MV-4-11 (cell line): ENCODE results near the gene FOXL1.

Source experiments
- DNase-seq: peaks from one replicate; lab custom pipeline; 2025; lab: John Stamatoyannopoulos, UW

The FOXL1 gene

GRCh38 chr16:86568677-86569623 lies 9.4 kb upstream of the FOXL1 start:
- no peak for DNase-seq

DNA sequence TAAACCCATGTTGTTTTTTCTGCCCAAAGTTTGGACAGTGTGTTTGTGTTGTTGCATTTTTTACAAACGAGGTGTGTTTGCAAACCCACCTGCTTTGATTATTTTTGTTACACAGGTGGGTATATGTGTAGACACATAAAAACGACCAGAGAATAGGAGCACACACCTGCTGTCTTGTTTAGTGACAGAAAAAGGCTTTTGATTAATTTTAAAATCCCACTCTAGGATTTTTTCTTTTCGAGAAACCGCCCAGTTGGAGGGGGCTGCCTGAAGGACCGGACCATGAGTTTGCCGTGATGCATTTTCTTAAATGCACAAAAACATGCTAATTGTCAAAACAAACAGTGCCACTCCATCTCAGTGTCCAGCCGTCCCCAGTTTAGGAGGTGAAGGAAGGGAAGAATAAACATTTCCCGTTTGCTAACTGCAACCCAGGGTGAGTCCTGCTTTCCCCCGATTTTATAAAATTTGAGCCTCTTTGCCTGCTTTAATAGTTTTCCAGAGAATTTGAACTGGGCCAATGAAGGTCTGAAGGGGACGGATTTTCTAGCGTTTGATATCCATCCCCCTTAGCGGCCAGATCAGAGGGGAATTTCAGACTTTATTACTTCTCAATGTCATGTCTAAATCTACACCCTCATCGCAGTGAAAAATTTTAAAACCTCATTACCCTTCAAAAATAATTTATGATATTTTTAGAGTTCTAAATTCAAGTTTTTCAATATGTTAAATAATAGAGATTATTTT lies 8.5 kb upstream of the FOXL1 start:
- no peak for DNase-seq

GRCh38 chr16:86570558-86571529 lies 7.5 kb upstream of the FOXL1 start:
- no peak for DNase-seq

GRCh38 chr16:86571530-86571915 lies 6.8 kb upstream of the FOXL1 start:
- DNase-seq, result no peak

DNA sequence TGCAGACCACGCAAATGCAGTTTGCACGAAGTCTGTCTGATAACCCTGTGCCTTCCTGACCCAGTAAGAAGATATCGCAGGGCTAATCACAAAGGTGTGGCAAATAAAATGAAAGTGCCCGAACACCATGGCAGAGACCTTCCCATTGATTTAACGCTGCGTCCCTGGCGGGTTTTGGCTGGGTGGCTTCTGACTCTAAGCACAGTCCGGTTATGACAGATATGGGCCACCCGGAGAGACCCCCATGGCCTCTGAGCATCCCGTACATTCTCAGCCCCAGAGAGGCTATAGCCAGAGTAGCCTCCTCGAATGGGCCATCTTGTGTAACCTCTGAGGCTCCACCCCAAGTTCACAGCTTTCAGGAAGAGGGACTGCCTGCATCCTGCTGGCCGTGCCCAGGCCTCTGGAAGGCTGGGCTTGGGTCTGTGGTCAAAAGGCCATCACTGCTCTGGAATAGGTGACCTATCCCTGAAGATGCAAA lies 6.3 kb upstream of the FOXL1 start:
- DNase-seq, result no peak

DNA sequence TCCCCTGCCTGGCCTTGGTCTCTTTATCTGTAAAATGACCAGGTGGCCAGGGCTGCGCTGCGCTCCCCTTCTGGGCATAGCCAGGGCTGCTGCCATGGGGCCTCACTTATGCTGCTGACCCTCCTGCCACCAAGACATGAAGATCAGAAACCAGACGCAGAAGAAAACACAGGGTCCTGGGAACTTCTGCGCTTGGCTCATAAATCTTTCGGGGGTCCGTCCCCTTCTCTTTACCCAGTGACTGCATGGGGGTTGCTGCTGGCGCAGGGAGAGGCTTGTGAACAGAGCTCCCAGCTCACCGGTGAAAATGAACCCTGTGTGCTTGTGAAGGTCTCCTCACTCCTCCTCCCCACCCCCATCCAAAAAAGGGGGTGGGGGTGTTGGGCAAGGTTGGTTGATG lies 5.7 kb upstream of the FOXL1 start:
- DNase-seq, result no peak

DNA sequence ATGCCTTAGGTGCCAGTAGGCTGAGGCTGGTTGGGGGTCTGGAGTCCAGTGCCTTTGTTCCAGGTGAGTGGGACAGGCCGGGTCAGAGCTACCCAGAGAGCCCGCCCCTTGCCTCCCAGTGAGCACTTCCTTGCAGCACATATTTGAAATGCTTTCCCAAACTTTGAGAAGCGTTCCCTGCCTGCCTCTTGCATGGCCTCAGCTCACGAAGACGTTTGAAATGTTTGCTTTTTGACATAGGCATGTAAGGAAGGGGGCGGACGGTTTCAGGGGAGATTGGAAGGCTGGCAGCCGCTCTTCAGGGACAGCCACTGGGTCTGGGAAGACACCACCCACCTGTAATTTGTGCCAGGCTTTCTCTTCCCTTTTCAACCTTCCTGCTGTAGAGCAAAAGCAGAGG lies 5.1 kb upstream of the FOXL1 start:
- no peak for DNase-seq

- DNase-seq, result no peak
Observed at GRCh38 chr16:86573646-86574508, 4.5 kb upstream of the FOXL1 start.

- no peak for DNase-seq
Observed at GRCh38 chr16:86574646-86575045, 3.7 kb upstream of the FOXL1 start.

- no peak for DNase-seq
Observed at GRCh38 chr16:86575095-86575685, 3.2 kb upstream of the FOXL1 start.

- peak; percentile 77 for DNase-seq
Observed at GRCh38 chr16:86575754-86576557, 2.4 kb upstream of the FOXL1 start.

DNA sequence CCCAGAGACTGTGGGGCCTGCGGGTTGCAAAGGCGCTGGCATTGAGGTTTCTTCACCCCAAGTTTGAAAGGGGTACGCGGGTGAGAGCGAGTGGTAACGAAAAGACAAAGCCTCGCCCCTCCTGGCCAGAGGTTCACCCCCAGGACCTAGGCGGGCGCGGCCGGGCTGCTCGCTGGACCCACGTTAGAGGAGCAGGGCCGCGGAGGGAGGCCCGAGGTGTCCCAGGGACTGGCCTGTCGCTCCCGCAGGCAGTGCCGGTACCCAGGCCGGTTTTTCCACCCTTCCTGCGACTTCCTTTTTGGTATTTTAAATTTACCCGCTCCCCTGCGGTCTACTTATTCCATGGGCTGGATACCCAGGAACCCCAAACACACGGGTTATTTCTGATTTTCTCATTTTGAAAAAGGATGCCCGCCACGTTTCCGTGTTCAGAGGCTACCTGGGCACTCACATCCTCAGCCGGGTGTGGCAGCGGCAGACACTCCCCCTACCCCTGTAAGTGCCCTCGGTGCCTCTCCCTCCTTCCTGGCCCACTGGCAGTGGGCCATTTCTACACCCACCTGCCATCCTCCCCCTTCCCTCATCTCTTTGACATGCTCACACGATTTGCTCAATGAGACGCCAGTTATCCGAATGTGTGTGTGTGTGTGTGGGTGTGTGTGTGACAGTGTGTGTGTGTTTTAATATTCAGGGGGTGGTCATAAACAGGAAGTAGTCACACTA lies 1.6 kb upstream of the FOXL1 start:
- no peak for DNase-seq

DNA sequence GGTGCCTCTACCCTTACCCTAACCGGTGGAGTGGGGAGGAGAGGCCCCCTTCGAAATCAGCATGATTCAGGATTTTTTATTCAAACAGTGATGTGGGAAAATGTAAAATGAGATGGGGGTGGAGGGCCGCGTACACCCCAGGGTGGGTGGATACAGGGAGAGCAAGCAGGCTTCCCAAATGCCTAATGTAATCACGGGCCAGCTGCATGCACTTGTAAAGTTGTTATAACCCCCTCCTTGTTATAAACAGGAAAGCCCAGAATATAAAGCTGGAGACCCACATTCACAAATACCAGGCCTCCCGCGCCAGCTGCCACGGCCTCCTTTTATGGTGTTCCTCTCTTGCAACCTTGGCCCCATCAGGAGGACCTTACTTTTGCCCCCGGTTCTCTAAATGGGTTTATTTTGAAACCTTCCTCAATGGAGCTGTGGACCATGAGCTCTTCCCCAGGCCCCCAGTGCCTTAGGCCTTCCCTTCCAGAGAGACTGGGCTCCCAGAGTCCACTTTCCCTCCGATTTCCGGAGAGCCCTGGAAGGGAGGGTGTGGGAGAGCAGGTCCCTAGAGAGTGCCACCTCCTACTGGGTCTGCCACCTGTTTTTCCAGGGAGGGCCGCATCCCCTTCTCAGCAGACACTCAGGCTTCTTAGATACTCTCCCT lies 906 bp upstream of the FOXL1 start:
- DNase-seq, result no peak

DNA sequence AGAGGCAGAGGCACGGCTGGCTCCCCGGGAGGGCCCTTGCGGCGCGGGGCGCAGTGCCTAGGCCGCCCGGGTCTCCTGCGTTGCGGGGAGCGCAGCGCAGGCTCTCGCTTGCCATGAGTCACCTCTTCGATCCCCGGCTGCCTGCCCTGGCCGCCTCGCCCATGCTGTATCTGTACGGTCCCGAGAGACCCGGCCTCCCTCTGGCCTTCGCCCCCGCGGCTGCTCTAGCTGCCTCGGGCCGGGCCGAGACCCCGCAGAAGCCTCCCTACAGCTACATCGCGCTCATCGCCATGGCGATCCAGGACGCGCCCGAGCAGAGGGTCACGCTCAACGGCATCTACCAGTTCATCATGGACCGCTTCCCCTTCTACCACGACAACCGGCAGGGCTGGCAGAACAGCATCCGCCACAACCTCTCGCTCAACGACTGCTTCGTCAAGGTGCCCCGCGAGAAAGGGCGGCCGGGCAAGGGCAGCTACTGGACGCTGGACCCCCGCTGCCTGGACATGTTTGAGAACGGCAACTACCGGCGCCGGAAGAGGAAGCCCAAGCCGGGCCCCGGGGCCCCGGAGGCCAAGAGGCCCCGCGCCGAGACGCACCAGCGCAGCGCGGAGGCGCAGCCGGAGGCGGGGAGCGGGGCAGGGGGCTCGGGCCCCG lies 390 bp downstream of the FOXL1 start:
- no peak for DNase-seq

- DNase-seq, result no peak
Observed at GRCh38 chr16:86579268-86580062, 1.1 kb downstream of the FOXL1 start.

- DNase-seq, result no peak
Observed at GRCh38 chr16:86580063-86580790, 1.9 kb downstream of the FOXL1 start.
